HL-60 (cell line): Measurements from ENCODE around the gene GSN.

ENCODE experiments used
- DNase-seq, 2 experiments: peaks; one replicate each; pipeline ENCODE4 v3.0.0-alpha.2; 2010 to 2020; ENCODE audit warnings: low read depth in 1 of 2, low spot score in 1 of 2
- H3K27ac ChIP-seq: fragments of 250-450 bp; sonication (Bioruptor Pico); replicated peaks from 2 replicates; pipeline ENCODE4 v1.5.1; 2020; ENCODE audit warnings: mild to moderate bottlenecking, moderate library complexity
- H3K27me3 ChIP-seq: fragments of 250-450 bp; sonication (Bioruptor Pico); 2 replicates; pipeline ENCODE4 v1.5.1; 2021; ENCODE audit warnings: mild to moderate bottlenecking, moderate library complexity; ENCODE audit not compliant: insufficient read depth, poor library complexity, severe bottlenecking
- H3K4me3 ChIP-seq: replicated peaks from 2 replicates; pipeline ENCODE4 v1.5.1; 2011; ENCODE audit warnings: mild to moderate bottlenecking, control low read depth, low read length; ENCODE audit not compliant: insufficient read depth
- CTCF ChIP-seq: IDR thresholded peaks from one replicate; pipeline ENCODE4 v1.5.1; 2011; ENCODE audit warnings: low read length, control low read depth, inconsistent platforms; ENCODE audit not compliant: insufficient read depth
- GABPA ChIP-seq: IDR thresholded peaks from 2 replicates; pipeline ENCODE4 v1.6.1; 2012; ENCODE audit warnings: low read depth
- POLR2AphosphoS5 ChIP-seq: IDR thresholded peaks from 2 replicates; pipeline ENCODE4 v1.6.1; 2012; ENCODE audit warnings: low read depth
- REST ChIP-seq: IDR thresholded peaks from 2 replicates; pipeline ENCODE4 v1.6.1; 2012; ENCODE audit warnings: low read depth; ENCODE audit not compliant: insufficient replicate concordance
- SPI1 ChIP-seq: IDR thresholded peaks from 2 replicates; pipeline ENCODE4 v1.6.1; 2012; ENCODE audit warnings: low read depth, mild to moderate bottlenecking, borderline replicate concordance

The GSN gene

DNA sequence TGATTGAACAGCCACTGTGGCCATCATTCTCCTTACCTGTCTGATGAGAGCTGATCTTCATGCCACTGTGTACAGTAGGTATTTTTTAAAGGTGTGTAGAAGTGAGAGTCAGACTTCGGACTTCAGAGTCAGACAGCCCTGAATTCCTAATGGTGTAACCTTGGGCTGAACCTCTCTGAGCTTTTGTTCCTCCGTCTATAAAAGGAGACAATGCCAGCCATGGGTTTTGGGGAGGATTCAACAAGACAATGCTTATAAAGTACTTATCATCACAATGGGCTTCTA lies 18.7 kb downstream of the GSN start:
- DNase-seq, result no peak
- no peak for TF ChIP-seq SPI1
- H3K27ac ChIP-seq, result peak overlapping the region; percentile 61
- H3K27me3 ChIP-seq, result no peaks in the 10 kb centered on the region
- no peak overlapping the region for H3K4me3 ChIP-seq

DNA sequence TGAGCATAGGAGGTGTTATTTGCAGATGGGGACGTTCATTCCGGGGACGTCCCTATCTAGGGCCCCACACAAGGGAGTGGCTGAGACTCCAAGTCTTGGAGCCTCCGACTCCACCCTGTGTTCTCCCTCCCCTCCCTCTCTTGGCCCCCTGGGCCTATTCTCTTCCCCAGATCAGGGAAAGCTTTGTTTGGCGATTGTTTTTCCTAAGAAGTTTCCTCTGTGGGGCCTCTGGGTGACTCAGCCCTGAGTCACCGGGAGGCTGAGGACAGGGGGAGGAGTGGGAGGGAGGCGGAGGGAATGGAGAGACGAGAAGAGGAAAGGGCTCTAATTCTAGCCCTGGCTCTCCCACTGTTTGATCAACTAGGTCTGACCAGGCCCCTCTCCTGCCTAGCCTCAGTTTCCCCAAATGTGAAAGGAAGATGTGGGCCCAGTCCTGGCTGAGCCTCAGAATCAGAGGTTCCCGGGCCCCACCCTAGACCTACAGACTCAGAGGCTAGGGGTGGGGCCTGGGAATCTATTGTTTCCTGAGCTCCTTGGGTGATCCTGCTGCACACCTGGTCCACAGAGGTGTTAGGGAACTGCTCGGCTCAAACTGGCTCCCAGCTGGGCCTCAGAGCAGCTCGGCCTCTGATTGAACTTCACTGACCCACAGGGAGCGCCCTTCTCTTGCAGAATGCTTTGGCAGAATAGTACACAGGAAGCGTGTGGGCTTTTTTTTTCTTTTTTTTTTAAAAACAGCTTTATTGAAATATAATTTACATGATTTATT lies 19.2 kb downstream of the GSN start:
- peak; percentile 62 to 78 for DNase-seq
- Histone ChIP-seq H3K27ac (peak overlapping the region; percentile 61), H3K4me3 (no peak overlapping the region), H3K27me3 (no peaks in the 10 kb centered on the region)
- no peak for TF ChIP-seq SPI1
- TF ChIP-seq CTCF, result no peak
- no peak for TF ChIP-seq POLR2AphosphoS5
- no peak for TF ChIP-seq REST
- TF ChIP-seq GABPA, result no peak

DNA sequence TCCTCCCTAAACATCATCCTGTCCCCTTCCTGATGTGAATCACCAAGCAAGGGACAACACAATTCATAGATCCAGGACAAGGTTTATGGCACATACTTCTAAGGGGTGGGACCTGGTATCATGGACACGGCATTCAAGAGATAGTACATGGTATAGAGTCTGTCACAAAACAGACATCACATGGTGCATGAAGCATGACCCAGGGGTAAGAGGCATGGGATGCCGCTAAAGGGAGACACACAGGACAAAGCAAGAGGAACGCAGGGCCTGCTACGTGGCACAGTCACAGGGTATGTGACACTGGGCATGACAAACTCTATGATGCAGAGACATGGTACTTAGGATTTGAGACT lies 20.7 kb downstream of the GSN start:
- H3K4me3 ChIP-seq, result no peak overlapping the region
- H3K27ac ChIP-seq, result peak overlapping the region; percentile 79
- DNase-seq, result no peak
- H3K27me3 ChIP-seq, result no peaks in the 10 kb centered on the region
- TF ChIP-seq REST (no peak), SPI1 (no peak), CTCF (no peak), GABPA (no peak), POLR2AphosphoS5 (no peak)

GRCh38 chr9:121289026-121289771 lies 21.2 kb downstream of the GSN start:
- no peaks in the 10 kb centered on the region for H3K27me3 ChIP-seq
- TF ChIP-seq POLR2AphosphoS5, result peak; percentile 79
- peak; percentile 47; the same call in 1 of the 2 replicates for TF ChIP-seq SPI1
- TF ChIP-seq GABPA, result no peak
- H3K4me3 ChIP-seq, result no peak overlapping the region
- DNase-seq, result peak; percentile 80 to 84
- peak overlapping the region; percentile 79 for H3K27ac ChIP-seq
